HT-29 (cell line): ENCODE measurements around the gene LRCOL1. TPM values are rescaled to one million over a fixed set of nuclear protein-coding genes. Genes with fewer than 3 reads are reported as not detected.

Experiments
- small RNA-seq: library from RNA; depleted of rRNA; stranded (forward); fragments of <200 nt; gene quantifications from one replicate; pipeline ENCODE3, GENCODE V24; 2014
- total RNA-seq: library from RNA; depleted of rRNA; stranded (reverse); fragments of >200 nt; shearing (Covaris generic); gene quantifications from 2 replicates; pipeline ENCODE4 v1.2.3, GENCODE V29; 2014; rRNA removed

Gene LRCOL1
- total RNA-seq, 1 experiment from 2014 or later = not detected

Small RNA genes lying within 50 kb of the gene (small RNA-seq; reads per million reads assigned to genes)
- gene MIR6763 = not detected

Other genes with a start within 250 kb of the LRCOL1 start
- 51.3 and 56.0 TPM in 2 replicates for gene FBRSL1, start 120.4 kb downstream of the LRCOL1 start, total RNA-seq
- not detected in 2 replicates for gene P2RX2, start 8.2 kb upstream of the LRCOL1 start, total RNA-seq
- 86.0 and 104 TPM in 2 replicates for gene POLE, start 76.8 kb upstream of the LRCOL1 start, total RNA-seq
- gene PXMP2, start 77.0 kb upstream of the LRCOL1 start, total RNA-seq = 92.5 and 102 TPM in 2 replicates
- 183 and 191 TPM in 2 replicates for gene PGAM5, start 100.3 kb upstream of the LRCOL1 start, total RNA-seq
- 57.4 and 67.6 TPM in 2 replicates for gene ANKLE2, start 151.2 kb upstream of the LRCOL1 start, total RNA-seq
- 74.3 and 81.6 TPM in 2 replicates for gene GOLGA3, start 218.3 kb upstream of the LRCOL1 start, total RNA-seq